Mucosa of stomach (tissue), 1 donor: ENCODE data around the gene MIDN.

Experiments
- H3K27me3 ChIP-seq: one replicate; pipeline ENCODE4 v1.7.0; 2013; ENCODE audit warnings: mild to moderate bottlenecking, low read length; ENCODE audit not compliant: control insufficient read depth, insufficient read depth
- H3K36me3 ChIP-seq: one replicate; pipeline ENCODE4 v1.7.0; 2013; ENCODE audit warnings: low read length; ENCODE audit not compliant: control insufficient read depth, insufficient read depth
- H3K4me1 ChIP-seq: one replicate; pipeline ENCODE4 v1.7.0; 2013; ENCODE audit warnings: mild to moderate bottlenecking, low read length; ENCODE audit not compliant: control insufficient read depth, insufficient read depth
- H3K4me3 ChIP-seq: one replicate; pipeline ENCODE4 v1.7.0; 2013; ENCODE audit warnings: low read length
- H3K9ac ChIP-seq: one replicate; pipeline ENCODE4 v1.7.0; 2013; ENCODE audit warnings: mild to moderate bottlenecking, low read length, moderate library complexity
- H3K9me3 ChIP-seq: one replicate; pipeline ENCODE4 v1.7.0; 2013; ENCODE audit warnings: mild to moderate bottlenecking, low read length, moderate library complexity; ENCODE audit not compliant: control insufficient read depth
- donor health status: Pancreatic carcinoma.

Gene MIDN

DNA sequence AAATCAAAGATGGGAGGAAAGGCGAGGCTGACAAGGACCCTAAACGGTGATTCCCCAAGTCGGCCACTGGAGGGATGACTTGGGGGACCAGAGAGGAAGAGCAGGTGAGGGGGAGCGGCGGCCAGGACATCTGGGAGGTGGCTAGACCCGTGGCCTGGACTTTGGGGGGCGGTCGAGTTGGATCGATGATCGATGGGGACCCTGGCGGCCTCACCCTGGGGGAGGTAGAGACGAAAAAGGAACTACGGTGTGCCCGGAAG is 13.1 kb downstream of the MIDN start:
- no peaks in the 10 kb centered on the region for H3K27me3 ChIP-seq
- H3K4me1 ChIP-seq: peaks cover 75% of the 10 kb centered on the region
- H3K9me3 ChIP-seq: no peaks in the 10 kb centered on the region
- H3K9ac ChIP-seq: peak overlapping the region; percentile 91
- peaks cover 13% of the 10 kb centered on the region for H3K36me3 ChIP-seq
- H3K4me3 ChIP-seq: peak overlapping the region; percentile 92

DNA sequence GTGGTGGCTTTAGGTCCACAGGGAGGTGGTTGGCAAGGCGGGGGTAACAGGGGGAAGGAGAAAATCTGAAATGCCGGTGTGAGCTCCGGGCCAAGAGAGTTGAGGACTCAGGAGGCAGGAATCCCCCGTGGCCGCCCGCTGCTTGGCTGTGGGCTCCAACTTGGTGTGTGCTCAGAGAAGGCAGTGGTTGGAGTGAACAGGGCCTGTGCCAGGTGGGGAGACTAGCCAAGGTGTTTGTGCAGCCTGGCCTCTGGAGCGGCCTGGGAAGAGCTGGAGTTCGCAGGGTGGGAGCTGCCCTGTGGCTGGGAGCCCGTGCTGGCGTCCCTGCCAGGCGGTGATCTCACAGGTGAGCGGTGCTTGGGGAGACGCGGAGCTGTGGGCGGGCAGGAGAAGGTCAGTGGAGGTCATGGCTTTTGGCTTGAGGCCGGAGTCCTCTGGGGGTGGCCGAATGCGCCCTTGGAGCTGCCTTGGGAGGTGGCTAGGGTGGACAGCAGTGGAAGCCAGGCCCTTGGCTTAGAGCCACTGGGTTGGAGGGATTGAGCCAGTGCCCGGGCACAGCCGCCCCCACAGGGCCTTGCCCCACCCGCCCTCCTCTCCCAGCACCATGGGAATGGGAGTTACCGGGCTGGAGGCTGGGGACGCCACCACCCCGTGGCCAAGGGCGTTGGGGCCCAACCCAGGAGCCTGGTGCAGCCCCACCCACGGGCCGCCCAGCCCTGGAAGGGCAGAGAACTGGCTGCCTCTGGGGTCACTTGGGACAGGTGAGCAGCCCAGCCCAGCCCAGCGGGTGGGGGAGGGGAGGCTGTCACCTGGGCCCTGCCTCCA is 13.6 kb downstream of the MIDN start:
- Histone ChIP-seq H3K27me3 (no peaks in the 10 kb centered on the region), H3K9ac (peak overlapping the region; percentile 91), H3K9me3 (no peaks in the 10 kb centered on the region), H3K4me1 (peaks cover 76% of the 10 kb centered on the region), H3K4me3 (peak overlapping the region; percentile 92), H3K36me3 (peaks cover 7% of the 10 kb centered on the region)

DNA sequence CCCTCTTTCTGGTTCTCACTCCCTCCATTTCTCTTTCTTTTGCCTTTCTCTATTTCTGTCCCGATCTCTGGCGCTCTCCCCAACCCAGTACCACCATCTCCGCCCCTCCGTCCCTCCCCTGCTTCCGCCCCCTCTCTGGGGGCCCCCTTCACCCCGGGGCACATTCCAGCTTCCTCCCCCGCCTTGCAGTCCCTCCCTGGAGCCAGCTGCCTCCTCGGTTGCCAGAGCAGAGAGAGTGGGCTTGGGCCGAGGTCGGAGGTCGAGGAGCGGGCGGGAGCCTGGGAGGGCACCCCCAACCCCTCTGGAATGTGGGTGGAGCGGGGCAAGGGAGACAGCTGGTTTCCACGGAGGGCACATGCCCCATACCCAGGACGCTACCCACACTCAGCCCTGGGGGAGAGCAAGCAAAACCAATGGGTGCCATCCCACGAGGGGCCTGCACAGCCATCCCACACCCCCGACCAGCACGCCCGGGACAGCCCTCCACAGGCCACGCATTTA is 14.3 kb downstream of the MIDN start:
- no peak overlapping the region for H3K4me3 ChIP-seq
- H3K27me3 ChIP-seq: no peaks in the 10 kb centered on the region
- H3K4me1 ChIP-seq: peaks cover 83% of the 10 kb centered on the region
- H3K9me3 ChIP-seq: no peaks in the 10 kb centered on the region
- peaks cover 5% of the 10 kb centered on the region for H3K36me3 ChIP-seq
- peak overlapping the region; percentile 71 for H3K9ac ChIP-seq

DNA sequence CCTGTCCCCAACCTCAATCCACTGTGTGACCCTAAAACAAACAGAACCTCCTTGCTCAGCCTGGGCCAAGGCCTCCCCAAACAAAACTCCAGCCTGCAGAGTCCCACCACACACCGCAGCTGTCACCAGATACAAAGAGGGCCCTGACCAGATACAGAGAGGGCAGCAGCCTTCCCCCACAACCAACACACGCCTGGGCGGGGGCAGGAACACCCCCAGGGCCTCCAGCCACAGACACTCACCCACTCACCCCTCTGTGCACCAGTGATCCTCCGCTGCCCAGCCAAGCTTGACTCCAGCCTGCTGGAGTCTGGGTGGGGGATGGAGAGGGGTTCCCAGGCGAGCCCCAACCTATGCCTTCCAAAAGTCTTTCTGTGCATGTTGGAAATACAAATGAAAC is 14.8 kb downstream of the MIDN start:
- Histone ChIP-seq H3K9ac (peak overlapping the region; percentile 71), H3K27me3 (no peaks in the 10 kb centered on the region), H3K4me1 (peaks cover 83% of the 10 kb centered on the region), H3K9me3 (no peaks in the 10 kb centered on the region), H3K4me3 (no peak overlapping the region), H3K36me3 (no peaks in the 10 kb centered on the region)

DNA sequence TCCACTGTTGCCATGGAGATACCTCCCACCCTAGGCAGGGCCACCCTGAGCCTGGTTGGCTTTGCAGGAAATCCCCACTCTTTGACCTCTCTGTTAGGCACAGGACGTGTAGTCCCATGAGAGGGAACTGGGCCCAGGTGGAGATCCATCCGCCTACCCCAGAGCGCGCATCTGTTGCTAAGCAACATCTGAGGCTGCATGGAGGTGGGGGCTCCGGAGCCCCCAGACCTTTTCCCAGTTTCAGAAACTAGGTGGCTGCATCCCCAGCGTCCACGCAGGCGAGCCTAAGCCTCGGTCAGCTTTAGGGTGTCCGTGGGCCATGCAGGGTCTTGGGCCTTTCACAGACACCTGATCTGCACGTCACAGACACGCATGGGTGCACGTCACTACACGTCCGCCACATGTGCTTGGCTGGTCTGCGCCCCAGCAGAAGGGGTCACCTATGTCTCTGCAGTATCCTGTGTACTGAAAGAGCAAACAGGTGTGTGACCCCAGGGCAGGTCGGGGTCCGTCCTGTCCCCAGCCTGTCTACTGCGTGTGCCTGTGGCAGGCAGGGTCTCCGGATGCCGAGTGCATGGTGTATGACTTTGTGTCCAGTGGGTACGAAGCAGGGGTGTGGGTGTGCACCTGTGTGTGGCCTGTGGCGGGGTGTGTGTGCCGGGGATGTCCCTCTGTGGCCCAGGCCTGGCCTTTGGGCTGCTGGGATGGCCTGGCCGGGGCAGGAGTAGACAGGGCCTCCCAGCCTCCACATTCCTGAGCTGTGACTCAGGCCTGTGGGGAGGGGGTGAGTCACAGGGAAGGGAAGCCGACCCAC is 16.6 kb downstream of the MIDN start:
- no peaks in the 10 kb centered on the region for H3K27me3 ChIP-seq
- no peaks in the 10 kb centered on the region for H3K9me3 ChIP-seq
- peak overlapping the region; percentile 25 for H3K4me3 ChIP-seq
- peaks cover 76% of the 10 kb centered on the region for H3K4me1 ChIP-seq
- no peaks in the 10 kb centered on the region for H3K36me3 ChIP-seq
- no peak overlapping the region for H3K9ac ChIP-seq

DNA sequence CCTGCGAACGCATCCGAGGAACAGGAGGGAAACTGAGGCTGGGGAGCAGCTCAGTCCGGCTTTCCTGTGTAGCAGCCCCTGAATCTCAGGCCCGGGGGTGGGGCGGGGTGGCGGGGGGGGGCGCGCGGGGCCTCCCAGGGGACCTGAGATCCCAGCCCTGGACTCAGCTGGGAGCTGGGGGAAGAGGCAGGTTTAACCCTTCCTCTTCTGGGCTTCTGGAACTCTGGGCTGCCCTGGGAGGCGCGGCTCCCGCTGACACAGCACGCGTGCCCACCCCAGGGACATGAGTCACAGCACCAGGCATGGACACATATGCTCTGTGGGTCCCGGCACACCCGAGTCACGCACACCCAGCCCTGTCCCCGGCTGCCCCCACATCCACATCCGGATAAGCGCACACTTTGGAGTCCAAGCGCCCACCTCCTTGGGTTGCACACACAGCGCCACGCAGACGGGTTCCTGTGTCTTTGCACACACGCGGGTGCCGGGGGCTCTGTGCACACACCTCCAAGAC is 17.3 kb downstream of the MIDN start:
- Histone ChIP-seq H3K9ac (no peak overlapping the region), H3K4me1 (peaks cover 76% of the 10 kb centered on the region), H3K27me3 (no peaks in the 10 kb centered on the region), H3K9me3 (no peaks in the 10 kb centered on the region), H3K36me3 (no peaks in the 10 kb centered on the region), H3K4me3 (no peak overlapping the region)

DNA sequence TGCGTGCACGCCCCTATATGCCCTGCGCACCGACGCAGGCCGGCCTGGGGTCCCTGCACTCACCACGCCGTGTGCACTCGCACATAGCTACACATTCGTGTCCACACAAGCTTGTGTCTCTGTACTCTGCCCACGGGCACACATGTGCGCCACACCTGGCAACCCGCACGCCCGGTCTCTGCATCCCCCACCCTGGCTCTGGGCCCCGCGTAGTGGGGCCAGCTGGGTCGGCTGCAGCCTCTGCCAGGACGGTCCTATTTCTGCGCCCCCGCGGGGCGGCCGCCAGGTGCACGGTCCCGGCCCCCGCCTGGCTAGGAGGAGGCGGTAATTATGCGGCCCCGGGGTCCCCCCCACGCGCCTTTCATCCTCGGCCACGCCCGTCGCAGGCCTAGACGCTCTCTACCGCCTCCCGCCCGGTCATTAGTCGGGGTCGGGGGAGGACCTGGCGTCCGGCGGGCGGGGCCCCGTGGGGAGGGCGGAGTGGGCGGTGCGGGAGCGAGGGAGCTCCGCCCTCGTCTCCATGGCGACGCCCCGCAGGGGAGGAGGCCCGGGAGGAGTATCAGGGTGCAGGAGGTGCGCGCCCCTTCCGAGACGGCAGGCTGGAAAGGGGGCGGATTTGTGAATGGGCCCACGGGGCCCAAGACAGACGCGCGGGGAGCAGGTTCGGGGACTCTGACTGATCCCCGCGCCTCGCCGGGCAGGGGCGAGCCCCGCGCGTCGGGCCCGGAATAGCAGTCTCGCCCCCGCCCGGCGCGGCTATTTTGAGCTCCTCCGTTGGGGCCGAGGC is 17.9 kb downstream of the MIDN start:
- Histone ChIP-seq H3K9ac (peak overlapping the region; percentile 34), H3K36me3 (peaks cover 6% of the 10 kb centered on the region), H3K4me3 (no peak overlapping the region), H3K9me3 (no peaks in the 10 kb centered on the region), H3K4me1 (peaks cover 79% of the 10 kb centered on the region), H3K27me3 (no peaks in the 10 kb centered on the region)

DNA sequence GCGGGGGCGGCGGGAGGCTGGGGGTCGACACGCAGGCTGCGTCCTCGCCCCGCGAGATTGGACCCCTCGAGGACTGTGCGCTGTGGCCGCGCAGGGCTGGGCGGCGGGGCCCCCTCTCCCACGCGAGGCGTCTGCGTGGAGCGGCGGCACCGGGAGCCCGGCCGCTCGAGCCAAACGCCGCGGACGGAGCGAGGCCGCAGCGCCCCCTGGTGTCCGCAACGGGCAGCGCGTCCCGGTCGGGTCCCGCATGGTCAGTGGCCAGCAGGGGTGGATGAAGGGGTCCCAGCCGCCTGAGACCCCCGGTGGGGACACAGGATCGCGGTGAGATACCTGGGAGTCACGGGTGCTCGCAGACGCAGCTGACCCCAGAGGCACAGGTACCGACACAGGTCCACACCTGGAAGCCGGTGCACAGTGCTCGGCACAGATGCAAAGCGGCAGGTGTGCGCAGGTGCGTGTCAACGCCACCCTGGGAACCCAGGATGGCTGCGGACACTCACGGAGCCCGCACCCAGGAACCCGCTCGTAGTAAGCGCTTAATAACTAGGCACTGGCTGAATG is 18.6 kb downstream of the MIDN start:
- no peaks in the 10 kb centered on the region for H3K9me3 ChIP-seq
- H3K4me1 ChIP-seq: peaks cover 79% of the 10 kb centered on the region
- no peaks in the 10 kb centered on the region for H3K27me3 ChIP-seq
- peaks cover 12% of the 10 kb centered on the region for H3K36me3 ChIP-seq
- H3K9ac ChIP-seq: peak overlapping the region; percentile 34
- H3K4me3 ChIP-seq: peak overlapping the region; percentile 25

DNA sequence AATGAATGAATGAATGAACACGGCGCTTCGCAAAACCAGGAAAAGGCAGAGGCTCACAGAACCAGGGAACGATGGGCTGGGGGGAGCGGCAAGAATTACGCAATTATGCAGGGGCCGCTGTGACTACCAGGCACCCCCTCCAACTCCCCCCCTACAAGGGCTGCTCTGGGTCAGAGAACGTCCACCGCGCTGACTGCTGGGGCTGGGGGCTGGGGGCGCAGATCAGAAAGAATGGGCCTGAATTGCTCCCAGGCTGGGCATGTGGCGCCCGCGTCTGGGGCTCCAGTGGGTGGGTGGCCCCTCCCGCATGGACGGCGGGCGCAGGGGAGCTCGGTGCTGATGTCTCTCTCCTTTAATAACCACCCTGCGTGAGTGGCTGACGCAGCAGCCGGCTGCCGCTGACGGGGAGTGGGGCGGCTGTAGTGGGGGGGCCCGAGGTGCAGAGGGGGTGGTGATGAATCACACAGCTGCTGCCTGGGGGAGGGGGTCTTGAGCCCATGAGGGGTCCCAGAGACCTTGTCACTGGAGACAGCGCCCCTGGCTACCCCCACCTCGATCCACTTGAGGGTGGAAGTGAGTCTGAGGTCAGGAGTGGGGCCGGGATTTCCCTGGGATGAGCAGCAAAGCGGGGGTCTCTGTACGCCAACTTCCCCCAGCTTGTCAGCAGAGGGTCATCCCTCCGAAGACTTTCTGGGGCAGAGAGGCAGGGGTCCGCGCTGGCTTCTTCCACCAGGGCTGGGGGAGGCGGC is 19.3 kb downstream of the MIDN start:
- Histone ChIP-seq H3K4me1 (peaks cover 79% of the 10 kb centered on the region), H3K36me3 (peaks cover 19% of the 10 kb centered on the region), H3K9me3 (no peaks in the 10 kb centered on the region), H3K4me3 (peak overlapping the region; percentile 25), H3K27me3 (no peaks in the 10 kb centered on the region), H3K9ac (peak overlapping the region; percentile 15)

DNA sequence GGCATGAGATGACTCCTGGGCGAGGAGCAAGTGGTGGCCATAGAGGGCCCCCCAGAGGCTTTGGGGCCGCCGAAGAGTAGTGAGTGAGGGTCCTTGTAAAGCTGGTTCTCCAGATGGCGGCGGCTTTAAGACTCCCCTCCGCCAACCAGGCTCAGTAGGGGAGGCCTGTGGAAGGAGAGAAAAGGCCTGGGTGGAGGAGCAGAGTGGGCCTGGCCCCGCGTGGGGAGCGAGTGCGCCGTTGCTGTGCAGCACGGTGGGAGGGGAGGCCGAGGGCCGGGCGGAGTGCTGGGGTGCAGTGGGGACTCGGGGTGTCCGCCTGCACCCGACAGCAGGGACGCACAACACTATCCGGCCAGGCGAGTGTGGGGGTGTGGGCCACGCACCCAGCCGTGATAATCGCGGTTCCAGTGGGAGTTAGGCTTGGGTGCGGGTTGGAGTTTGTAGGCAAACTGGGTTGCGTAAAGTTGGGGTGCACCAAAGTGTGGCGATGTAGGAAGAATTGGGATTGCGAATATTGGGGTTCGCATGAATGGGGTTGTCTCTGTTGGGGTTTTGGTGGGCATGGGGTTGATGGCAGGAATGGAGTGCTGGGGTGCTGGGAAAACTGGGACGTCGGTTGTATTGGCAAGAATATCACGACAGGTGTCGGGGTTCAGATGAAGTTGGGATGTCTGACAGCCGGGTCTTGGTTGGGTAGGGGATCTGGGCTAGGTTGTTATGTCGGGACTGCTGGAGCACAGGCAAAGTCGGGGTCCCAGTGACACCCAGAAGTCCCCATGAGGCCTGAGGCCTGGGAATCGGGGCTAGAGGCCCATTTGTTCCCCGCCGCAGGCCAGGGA is 20.1 kb downstream of the MIDN start:
- H3K4me3 ChIP-seq: no peak overlapping the region

More for the DNA sequence above, 20.1 kb downstream of the MIDN start:
- peaks cover 27% of the 10 kb centered on the region for H3K36me3 ChIP-seq
- no peaks in the 10 kb centered on the region for H3K9me3 ChIP-seq
- H3K27me3 ChIP-seq: no peaks in the 10 kb centered on the region
- H3K4me1 ChIP-seq: peaks cover 79% of the 10 kb centered on the region
- H3K9ac ChIP-seq: peak overlapping the region; percentile 8
